ENCODE data around the gene NPAS3. TPM values are rescaled to one million over a fixed set of nuclear protein-coding genes. Genes with fewer than 3 reads are reported as not detected.

Gene NPAS3
- total RNA-seq, 2 experiments from 2014 or later: not detected

DNA sequence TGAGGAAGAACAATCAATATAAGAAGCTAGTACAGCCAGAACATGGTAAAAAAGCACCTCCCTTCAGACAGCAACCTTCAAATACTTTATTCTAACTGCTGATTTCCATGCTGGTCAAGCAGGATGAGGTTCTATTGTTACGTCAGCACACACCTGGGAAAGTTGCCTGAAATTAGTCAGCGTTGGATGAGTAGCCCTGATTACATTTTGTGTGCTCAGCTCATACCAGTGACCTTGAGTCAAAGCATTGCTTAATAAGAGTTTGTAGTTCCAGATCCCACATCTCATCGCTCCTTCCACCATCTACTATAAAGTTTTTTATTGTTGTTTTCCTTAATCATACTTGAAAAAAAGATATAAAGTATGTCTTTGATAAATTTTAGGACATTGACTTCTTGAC, 650.7 kb downstream of the NPAS3 start:
- ChIA-PET POLR2A (no interaction called here), CTCF (no interaction called here)

DNA sequence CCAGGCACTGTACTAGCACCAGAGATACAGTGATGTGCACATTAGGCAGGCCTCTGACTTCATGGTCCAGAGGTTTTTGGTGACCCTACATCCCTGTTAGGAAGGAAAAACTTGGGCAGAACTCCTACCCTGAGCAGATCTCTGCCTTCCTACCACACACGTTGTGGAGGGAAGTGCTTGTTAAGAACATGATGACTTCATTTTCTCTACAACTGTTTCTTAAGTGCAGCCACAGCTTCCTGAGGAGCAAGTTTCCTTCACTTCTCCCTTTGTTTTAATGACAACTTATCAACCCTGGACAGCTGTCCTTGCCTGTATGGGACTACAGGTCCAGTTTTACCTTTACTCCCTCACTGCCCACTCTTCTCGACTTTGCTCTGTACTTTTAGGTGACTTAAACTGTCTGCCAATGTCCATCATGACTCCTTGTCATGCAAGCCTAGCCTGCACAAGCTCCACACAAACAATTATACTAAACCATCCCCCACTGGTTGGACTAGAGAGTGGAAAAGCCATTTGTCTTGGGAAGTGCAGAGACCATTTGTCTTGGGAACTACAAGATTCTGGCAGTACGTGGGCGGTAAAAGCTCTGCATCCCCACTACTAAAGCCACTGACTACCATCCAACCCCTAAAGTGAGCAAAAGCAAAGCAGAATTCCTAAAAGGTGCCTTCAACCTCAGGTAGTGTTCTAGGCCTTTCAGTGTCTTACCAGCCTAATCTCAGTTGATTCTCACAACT, 652.4 kb downstream of the NPAS3 start:
- CTCF ChIA-PET: no interaction called here

GRCh38 chr14:33592297-33592696, 653.6 kb downstream of the NPAS3 start:
- ChIA-PET POLR2A (no interaction called here), CTCF (no interaction called here)

More for the DNA sequence above, 652.4 kb downstream of the NPAS3 start:
- POLR2A ChIA-PET: no interaction called here

DNA sequence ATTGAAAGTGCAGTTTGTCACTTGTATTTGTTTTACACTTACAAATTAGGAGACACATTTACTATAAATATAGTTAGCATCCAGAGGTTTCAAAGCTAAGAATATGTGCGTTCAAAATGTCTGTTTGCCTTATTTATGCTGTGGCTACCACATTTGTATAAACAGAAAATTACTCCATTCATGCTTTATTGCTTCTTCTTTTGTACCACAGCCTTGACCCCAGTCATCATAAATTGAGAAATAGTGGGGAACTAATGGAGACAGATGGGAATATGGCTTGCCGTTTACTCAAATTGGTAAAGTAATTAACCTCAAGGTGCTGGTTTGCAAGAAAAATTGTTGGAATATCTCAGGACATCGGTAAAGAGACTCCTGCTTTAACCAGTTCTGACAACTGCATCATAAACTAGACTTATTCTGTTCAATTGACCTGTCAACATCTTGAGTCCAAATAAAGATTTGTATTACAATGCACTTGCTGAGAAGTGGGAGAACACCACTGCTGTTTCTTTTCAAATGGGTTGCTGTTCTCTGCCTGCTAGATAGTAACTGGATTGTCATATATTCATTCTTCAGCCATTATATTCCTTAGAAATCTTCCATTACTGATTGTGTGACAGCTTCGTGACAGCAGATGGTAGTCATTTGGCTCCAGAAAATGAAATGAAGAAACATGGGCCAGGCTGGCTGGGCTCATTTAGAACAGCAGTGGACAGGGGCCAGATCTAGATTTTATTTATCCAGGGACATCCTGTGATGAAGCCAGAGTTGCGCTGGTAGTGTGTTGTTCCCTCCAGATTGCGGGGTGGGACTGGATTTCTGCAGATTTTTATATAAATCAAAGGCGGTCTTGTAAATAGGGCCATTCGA, 657.8 kb downstream of the NPAS3 start:
- ChIA-PET POLR2A (no interaction called here), CTCF (no interaction called here)

GRCh38 chr14:33598582-33598981, 659.9 kb downstream of the NPAS3 start:
- POLR2A ChIA-PET: no interaction called here
- CTCF ChIA-PET: no interaction called here

- ChIA-PET POLR2A (no interaction called here), CTCF (no interaction called here)
Observed at GRCh38 chr14:33602396-33602795, 663.7 kb downstream of the NPAS3 start.

- POLR2A ChIA-PET: no interaction called here
- CTCF ChIA-PET: no interaction called here
Observed at GRCh38 chr14:33606591-33606990, 667.9 kb downstream of the NPAS3 start.

- CTCF ChIA-PET: no interaction called here
- POLR2A ChIA-PET: no interaction called here
Observed at GRCh38 chr14:33609582-33609981, 670.9 kb downstream of the NPAS3 start.

DNA sequence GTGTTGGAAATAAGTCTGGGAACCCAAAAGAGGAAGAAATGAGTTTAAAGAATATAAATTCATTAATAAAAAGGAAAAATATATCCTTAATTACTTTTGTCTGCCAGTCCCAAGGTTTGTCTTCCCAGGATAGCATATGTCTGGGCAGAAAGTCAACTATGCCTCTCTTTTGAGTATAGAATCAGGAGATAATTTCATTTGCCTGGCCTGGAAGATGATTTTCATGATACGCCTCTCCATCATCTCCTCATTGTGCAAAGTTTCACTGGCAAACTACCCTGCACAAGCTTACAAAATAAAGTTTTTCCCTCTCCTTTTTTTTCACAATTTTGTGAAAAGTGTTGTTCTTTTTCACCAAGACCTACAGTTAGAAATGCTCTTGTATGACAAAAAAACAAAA, 671.4 kb downstream of the NPAS3 start:
- CTCF ChIA-PET: no interaction called here
- POLR2A ChIA-PET: no interaction called here

- POLR2A ChIA-PET: no interaction called here
- CTCF ChIA-PET: no interaction called here
Observed at GRCh38 chr14:33611405-33612196, 672.9 kb downstream of the NPAS3 start.

DNA sequence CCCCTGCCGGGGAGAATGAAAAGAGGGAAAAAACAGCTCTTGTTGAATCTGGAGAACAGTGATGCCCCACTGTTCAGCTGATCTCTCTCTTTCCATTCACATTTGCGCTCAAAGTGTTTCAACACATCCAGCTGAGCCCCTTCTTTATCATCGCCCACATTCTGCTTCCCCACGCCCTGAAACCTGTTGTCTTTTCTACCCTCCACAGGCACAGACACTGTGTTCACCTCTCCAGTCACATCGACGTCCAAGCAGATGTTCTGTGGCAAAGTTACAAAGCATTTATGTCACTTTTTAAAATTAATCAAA, 673.5 kb downstream of the NPAS3 start:
- CTCF ChIA-PET: no interaction called here
- POLR2A ChIA-PET: no interaction called here

DNA sequence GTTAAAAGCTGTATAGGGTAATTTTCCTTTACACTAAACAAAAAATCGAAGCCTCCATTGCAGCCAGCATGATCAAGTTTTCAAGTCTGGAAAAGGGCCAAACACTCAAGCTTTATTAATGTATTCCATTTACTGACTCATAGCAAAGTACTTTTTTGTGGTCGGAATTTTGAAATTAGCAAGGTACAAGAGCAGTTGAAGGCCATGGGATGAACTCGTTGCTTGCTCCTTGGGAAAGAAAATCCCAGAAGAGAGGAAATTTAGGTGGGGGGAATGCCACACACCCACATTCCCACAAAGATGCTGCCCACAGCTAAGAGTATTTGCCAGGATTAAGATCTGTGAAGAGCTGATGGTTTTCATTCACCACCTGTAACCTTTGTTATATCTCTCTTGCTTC, 678.5 kb downstream of the NPAS3 start:
- CTCF ChIA-PET: no interaction called here

GRCh38 chr14:33618361-33619105, 679.9 kb downstream of the NPAS3 start:
- CTCF ChIA-PET: no interaction called here
- POLR2A ChIA-PET: no interaction called here

More for the DNA sequence above, 678.5 kb downstream of the NPAS3 start:
- POLR2A ChIA-PET: no interaction called here

DNA sequence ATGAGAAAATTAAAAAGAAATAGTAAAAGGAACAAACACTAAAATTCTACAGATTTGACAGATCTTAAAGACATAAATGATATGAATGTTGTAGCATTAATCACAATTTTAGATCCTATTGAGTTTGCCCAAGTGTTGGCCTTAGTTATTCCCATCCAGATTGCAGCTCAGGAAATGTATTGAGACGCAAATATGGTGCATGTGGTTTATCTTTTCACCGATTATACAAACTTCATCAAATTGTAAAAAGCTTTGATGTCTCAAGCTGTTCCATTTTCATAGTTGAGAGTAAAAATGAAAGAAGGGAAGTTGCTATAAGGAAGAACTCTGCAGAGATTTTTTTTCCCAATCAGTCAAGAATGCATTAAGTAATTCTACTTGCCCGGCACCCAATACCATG, 683.8 kb downstream of the NPAS3 start:
- CTCF ChIA-PET: no interaction called here
- POLR2A ChIA-PET: no interaction called here

GRCh38 chr14:33629792-33630191, 691.1 kb downstream of the NPAS3 start:
- ChIA-PET CTCF (no interaction called here), POLR2A (no interaction called here)

DNA sequence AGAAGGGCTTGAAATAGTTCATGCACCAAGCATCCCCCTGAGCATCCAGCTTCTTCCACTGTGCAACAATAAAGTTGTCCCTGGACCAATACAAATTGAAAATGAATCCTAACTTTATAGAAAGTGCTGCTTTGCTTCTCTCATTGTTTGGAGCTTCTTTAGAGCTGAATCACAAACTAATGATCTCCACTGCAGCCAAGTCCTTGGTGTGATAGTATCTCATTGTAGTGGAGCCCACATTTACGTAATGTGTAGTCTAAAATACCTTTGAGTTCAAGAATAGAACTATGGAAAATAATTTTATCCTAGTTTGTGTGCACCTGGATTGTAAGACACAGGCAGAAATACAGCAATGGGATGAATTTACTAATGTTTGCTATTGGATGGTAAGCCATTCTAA, 692.3 kb downstream of the NPAS3 start:
- ChIA-PET CTCF (no interaction called here), POLR2A (no interaction called here)

DNA sequence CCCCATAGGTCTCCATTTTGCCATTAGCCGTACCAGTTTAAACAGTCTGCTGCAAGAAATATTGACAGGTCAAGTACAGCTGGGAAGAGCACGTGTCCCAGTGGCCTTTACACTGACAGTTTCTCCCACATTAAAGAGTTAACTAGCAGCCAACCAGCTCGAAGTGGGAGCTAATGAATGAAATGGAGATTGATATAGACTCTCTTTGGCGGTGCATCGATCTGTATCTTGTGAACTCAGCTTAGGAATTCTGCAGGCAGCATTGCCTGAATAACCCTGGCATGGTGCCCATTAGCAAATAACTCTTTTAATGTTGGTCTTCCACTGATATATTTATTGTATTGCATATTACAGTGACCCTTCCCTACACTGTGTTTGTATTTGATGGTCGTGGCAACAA, 692.8 kb downstream of the NPAS3 start:
- CTCF ChIA-PET: no interaction called here
- POLR2A ChIA-PET: no interaction called here

GRCh38 chr14:33634631-33635030, 696.0 kb downstream of the NPAS3 start:
- POLR2A ChIA-PET: no interaction called here
- CTCF ChIA-PET: no interaction called here

DNA sequence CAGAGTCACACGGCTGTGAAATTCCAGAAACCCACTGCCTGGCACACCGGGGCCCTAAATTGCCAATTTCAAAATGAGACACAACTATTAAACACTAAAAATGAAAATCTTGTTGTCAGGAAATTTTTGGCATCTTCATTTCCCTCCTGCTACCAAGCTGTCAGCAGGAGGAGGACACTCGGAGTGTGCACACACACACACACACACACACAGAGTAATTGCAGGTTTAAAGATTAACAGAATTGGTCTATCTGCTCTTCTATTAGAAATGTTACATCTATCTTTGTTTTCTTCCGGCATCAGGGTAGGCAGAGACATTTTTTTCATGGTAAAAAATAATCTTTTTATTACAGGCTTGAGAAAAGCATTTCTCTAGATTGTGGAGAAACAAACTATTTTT, 698.0 kb downstream of the NPAS3 start:
- POLR2A ChIA-PET: no interaction called here

GRCh38 chr14:33642080-33642479, 703.4 kb downstream of the NPAS3 start:
- ChIA-PET CTCF (no interaction called here), POLR2A (no interaction called here)

More for the DNA sequence above, 698.0 kb downstream of the NPAS3 start:
- CTCF ChIA-PET: no interaction called here
